CD1c-positive myeloid dendritic cell (primary cell): ENCODE results near the gene MTA3.
"Not testable (repeated sequence)": the region's sequence is repeated elsewhere in the genome, so short reads cannot be mapped to it uniquely, and the experiment has no call there.

Source experiments
- DNase-seq: peaks from one replicate; pipeline ENCODE4 v3.0.0-alpha.2; 2016; ENCODE audit errors: extremely low spot score

The MTA3 gene

GRCh38 chr2:42613281-42614064 is 45.0 kb downstream of the MTA3 start:
- DNase-seq, result no peak

- DNase-seq, result no peak
Observed at GRCh38 chr2:42614838-42615237, 46.4 kb downstream of the MTA3 start.

GRCh38 chr2:42618116-42618515 is 49.7 kb downstream of the MTA3 start:
- DNase-seq, result no peak

GRCh38 chr2:42618972-42619371 is 50.5 kb downstream of the MTA3 start:
- no peak for DNase-seq

GRCh38 chr2:42621626-42622025 is 53.2 kb downstream of the MTA3 start:
- DNase-seq, result not testable (repeated sequence)

GRCh38 chr2:42622943-42623676 is 54.7 kb downstream of the MTA3 start:
- no peak for DNase-seq

GRCh38 chr2:42624047-42624446 is 55.6 kb downstream of the MTA3 start:
- DNase-seq, result no peak

GRCh38 chr2:42628024-42628423 is 59.6 kb downstream of the MTA3 start:
- not testable (repeated sequence) for DNase-seq

GRCh38 chr2:42636934-42637333 is 68.5 kb downstream of the MTA3 start:
- no peak for DNase-seq

GRCh38 chr2:42638080-42638784 is 69.8 kb downstream of the MTA3 start:
- DNase-seq, result no peak

- no peak for DNase-seq
Observed at GRCh38 chr2:42639340-42640077, 71.1 kb downstream of the MTA3 start.

GRCh38 chr2:42640261-42640660 is 71.8 kb downstream of the MTA3 start:
- no peak for DNase-seq

GRCh38 chr2:42642371-42642770 is 73.9 kb downstream of the MTA3 start:
- not testable (repeated sequence) for DNase-seq

- DNase-seq, result no peak
Observed at GRCh38 chr2:42645551-42645950, 77.1 kb downstream of the MTA3 start.

GRCh38 chr2:42648796-42649195 is 80.4 kb downstream of the MTA3 start:
- DNase-seq, result peak; percentile 48

- no peak for DNase-seq
Observed at GRCh38 chr2:42651057-42651456, 82.6 kb downstream of the MTA3 start.

GRCh38 chr2:42652086-42652485 is 83.7 kb downstream of the MTA3 start:
- no peak for DNase-seq

GRCh38 chr2:42653039-42653438 is 84.6 kb downstream of the MTA3 start:
- DNase-seq, result no peak

- no peak for DNase-seq
Observed at GRCh38 chr2:42653908-42654445, 85.5 kb downstream of the MTA3 start.

- DNase-seq, result no peak
Observed at GRCh38 chr2:42658306-42658705, 89.9 kb downstream of the MTA3 start.

- DNase-seq, result no peak
Observed at GRCh38 chr2:42659609-42660008, 91.2 kb downstream of the MTA3 start.
